Fibroblast of lung (primary cell): ENCODE results near the gene ASIC2. TPM values are rescaled to one million over a fixed set of nuclear protein-coding genes. Genes with fewer than 3 reads are reported as not detected.
A peak's percentile ranks its signal among the peaks of the same experiment; 100 is the strongest.

Experiments
- DNase-seq, 2 donors: peaks; one replicate each; pipeline versions ENCODE4 v3.0.0 to v3.0.0-alpha.2; 2010; ENCODE audit warnings: low read depth in 2 of 2
- H2AFZ ChIP-seq: 2 replicates; pipeline ENCODE4 v1.5.1; 2012; ENCODE audit warnings: low read length, control low read depth, inconsistent platforms
- H3K27ac ChIP-seq: 2 replicates; pipeline ENCODE4 v1.5.1; 2011; ENCODE audit warnings: low read length, control low read depth; ENCODE audit not compliant: insufficient read depth
- H3K27me3 ChIP-seq: 2 replicates; pipeline ENCODE4 v1.5.1; 2011; ENCODE audit warnings: mild to moderate bottlenecking, low read length; ENCODE audit not compliant: control insufficient read depth, insufficient read depth
- H3K36me3 ChIP-seq: 2 replicates; pipeline ENCODE4 v1.5.1; 2011; ENCODE audit warnings: low read length; ENCODE audit not compliant: control insufficient read depth, insufficient read depth
- H3K4me1 ChIP-seq: 2 replicates; pipeline ENCODE4 v1.5.1; 2011; ENCODE audit warnings: low read length; ENCODE audit not compliant: control insufficient read depth, insufficient read depth; ENCODE audit errors: extremely low read depth
- H3K4me2 ChIP-seq: 2 replicates; pipeline ENCODE4 v1.5.1; 2011; ENCODE audit warnings: low read length, control low read depth; ENCODE audit not compliant: insufficient read depth; ENCODE audit errors: extremely low read depth
- H3K4me3 ChIP-seq, 4 experiments: fragments of 200-600 bp in 1 of 4; sonication (generic) in 1 of 4; replicated peaks in 1 of 4; 2 replicates each; pipeline ENCODE4 v1.5.1; 2011 to 2016; ENCODE audit warnings: low read length in 4 of 4, low read depth in 3 of 4, mild to moderate bottlenecking in 3 of 4, control low read depth in 2 of 4, inconsistent platforms in 1 of 4, mixed read lengths in 1 of 4; ENCODE audit not compliant: insufficient read depth in 1 of 4; ENCODE audit errors: control extremely low read depth in 1 of 4
- H3K79me2 ChIP-seq: 2 replicates; pipeline ENCODE4 v1.5.1; 2012; ENCODE audit warnings: mild to moderate bottlenecking, low read length, inconsistent platforms; ENCODE audit not compliant: control insufficient read depth, insufficient read depth
- H3K9ac ChIP-seq: 2 replicates; pipeline ENCODE4 v1.5.1; 2011; ENCODE audit warnings: mild to moderate bottlenecking, low read length, control low read depth; ENCODE audit not compliant: insufficient read depth
- H3K9me3 ChIP-seq: 2 replicates; pipeline ENCODE4 v1.5.1; 2012; ENCODE audit warnings: low read depth, low read length; ENCODE audit not compliant: control insufficient read depth, insufficient read depth
- H4K20me1 ChIP-seq: 2 replicates; pipeline ENCODE4 v1.5.1; 2011; ENCODE audit warnings: low read length; ENCODE audit not compliant: control insufficient read depth, insufficient read depth; ENCODE audit errors: extremely low read depth
- CTCF ChIP-seq, 2 donors: IDR thresholded peaks in 1 of 2; conservative IDR thresholded peaks in 1 of 2; 1 replicate in 1 of 2; 2 replicates in 1 of 2; pipeline ENCODE4 v1.5.1; 2011 to 2012; ENCODE audit warnings: low read length in 2 of 2, control low read depth in 1 of 2, inconsistent platforms in 1 of 2, low read depth in 1 of 2, mild to moderate bottlenecking in 1 of 2
- EZH2 ChIP-seq: IDR thresholded peaks from 2 replicates; pipeline ENCODE4 v1.5.1; 2012; ENCODE audit warnings: low read length, control low read depth, mild to moderate bottlenecking; ENCODE audit errors: missing control alignments
- polyA plus RNA-seq, 2 donors: library from polyadenylated mRNA; depleted of rRNA in 1 of 2; stranded (reverse) in 1 of 2; unstranded in 1 of 2; fragments of >200 nt; gene quantifications; 2 replicates each; pipeline ENCODE4 v1.2.1, GENCODE V29; 2011 to 2012; ENCODE audit warnings: missing spikeins in 1 of 2
- total RNA-seq: library from RNA; depleted of rRNA; stranded (reverse); fragments of >200 nt; gene quantifications from 2 replicates; pipeline ENCODE4 v1.2.1, GENCODE V29; 2014

The ASIC2 gene
- total and polyA plus RNA-seq, 2 donors (not counting 1 experiment from before 2014, with no cell fraction given), result 0.08 to 0.50 TPM

- Histone ChIP-seq H2AFZ (no peak overlapping the region), H3K79me2 (no peaks in the 10 kb centered on the region), H4K20me1 (no peaks in the 10 kb centered on the region), H3K4me3 (peak overlapping the region; percentile 23 to 51 (median 33)), H3K27ac (no peak overlapping the region), H3K9ac (no peak overlapping the region), H3K9me3 (no peaks in the 10 kb centered on the region), H3K36me3 (no peaks in the 10 kb centered on the region), H3K4me1 (no peaks in the 10 kb centered on the region), H3K27me3 (peaks cover 13% of the 10 kb centered on the region), H3K4me2 (peak overlapping the region; percentile 78)
- DNase-seq, result peak; percentile 37 to 56
- TF ChIP-seq EZH2 (peak; percentile 69), CTCF (conservative IDR thresholded peaks at IDR 0.05 in 1 of 2, IDR thresholded peaks at IDR 0.05 in 1 of 2; ENCODE audit: low read depth in 1 of 2, low read length in 2 of 2) (no peak)
Measured at GRCh38 chr17:33292201-33292980, 704 bp downstream of the ASIC2 start.

DNA sequence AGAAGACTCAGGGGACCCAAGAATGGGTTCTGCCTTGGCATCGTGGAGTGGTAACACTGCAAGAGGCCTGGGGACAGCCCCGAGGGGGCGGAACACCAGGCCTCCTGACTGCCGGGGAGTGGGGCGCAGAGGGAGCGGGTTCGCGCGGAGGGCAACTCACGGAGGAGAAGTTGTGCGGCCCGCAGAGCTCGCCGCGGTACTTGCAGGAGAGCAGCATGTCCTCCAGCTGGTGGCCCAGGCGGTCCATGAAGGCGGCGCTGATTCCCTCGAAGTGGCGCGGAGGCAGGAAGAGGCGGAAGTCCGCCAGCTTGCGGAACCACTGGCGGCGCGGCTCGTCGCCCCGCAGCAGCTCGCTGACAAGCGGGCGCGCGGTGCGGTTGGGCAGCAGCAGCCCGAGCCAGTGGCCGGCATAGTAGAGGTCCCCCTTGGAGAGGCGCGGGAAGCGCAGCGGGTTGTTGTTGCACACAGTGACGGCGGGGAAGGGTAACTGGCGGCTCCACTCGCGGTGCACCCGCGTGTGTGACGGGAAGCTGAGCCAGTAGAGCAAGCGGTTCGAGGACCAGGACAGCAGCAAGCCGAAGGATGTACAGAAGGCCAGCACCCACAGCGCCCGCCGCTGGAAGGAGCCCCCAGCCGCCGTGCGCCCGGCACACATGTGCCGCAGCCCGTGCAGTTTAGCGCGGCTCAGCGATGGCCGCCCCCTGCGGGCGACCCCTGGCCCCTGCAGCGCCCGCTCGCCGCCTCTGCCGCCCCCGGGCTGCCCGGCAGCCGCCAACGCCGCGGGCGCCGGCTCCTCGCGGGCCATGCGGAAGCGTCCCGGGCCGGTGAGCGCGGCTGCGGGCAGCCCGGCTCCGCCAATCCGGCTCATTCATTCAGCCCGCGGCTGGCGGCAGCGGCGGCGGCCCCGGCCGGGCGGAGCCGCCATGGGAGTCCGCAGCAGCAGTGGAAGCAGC lies 1.6 kb downstream of the ASIC2 start:
- no peak overlapping the region for H3K27ac ChIP-seq
- no peaks in the 10 kb centered on the region for H3K9me3 ChIP-seq
- H3K4me3 ChIP-seq, result peak overlapping the region; percentile 33 to 48 (median 33)
- H3K27me3 ChIP-seq, result peaks cover 13% of the 10 kb centered on the region
- no peaks in the 10 kb centered on the region for H3K4me1 ChIP-seq
- no peak overlapping the region for H3K9ac ChIP-seq
- H4K20me1 ChIP-seq, result no peaks in the 10 kb centered on the region
- peak overlapping the region; percentile 63 for H2AFZ ChIP-seq
- H3K79me2 ChIP-seq, result no peaks in the 10 kb centered on the region
- no peaks in the 10 kb centered on the region for H3K36me3 ChIP-seq
- peak; percentile 45 to 75 for DNase-seq
- TF ChIP-seq CTCF (conservative IDR thresholded peaks at IDR 0.05 in 1 of 2, IDR thresholded peaks at IDR 0.05 in 1 of 2; ENCODE audit: low read depth in 1 of 2, low read length in 2 of 2), result no peak
- TF ChIP-seq EZH2, result peak; percentile 64
- peak overlapping the region; percentile 80 for H3K4me2 ChIP-seq

- TF ChIP-seq CTCF (conservative IDR thresholded peaks at IDR 0.05 in 1 of 2, IDR thresholded peaks at IDR 0.05 in 1 of 2; ENCODE audit: low read depth in 1 of 2, low read length in 2 of 2) (no peak), EZH2 (no peak)
- H3K4me2 ChIP-seq, result no peak overlapping the region
- H3K4me3 ChIP-seq, result no peak overlapping the region
- DNase-seq, result no peak
- H3K9me3 ChIP-seq, result no peaks in the 10 kb centered on the region
- no peak overlapping the region for H2AFZ ChIP-seq
- H3K36me3 ChIP-seq, result no peaks in the 10 kb centered on the region
- H4K20me1 ChIP-seq, result no peaks in the 10 kb centered on the region
- no peaks in the 10 kb centered on the region for H3K4me1 ChIP-seq
- H3K79me2 ChIP-seq, result no peaks in the 10 kb centered on the region
- H3K27me3 ChIP-seq, result peaks cover 13% of the 10 kb centered on the region
- H3K9ac ChIP-seq, result no peak overlapping the region
- no peak overlapping the region for H3K27ac ChIP-seq
Measured at GRCh38 chr17:33290253-33290652, 2.8 kb downstream of the ASIC2 start.
